Loucy (cell line): ENCODE results near the gene POTEG.
"Not testable (repeated sequence)": the region's sequence is repeated elsewhere in the genome, so short reads cannot be mapped to it uniquely, and the experiment has no call there.

Source experiments
- EZH2phosphoT487 ChIP-seq: fragments of 200-600 bp; IDR thresholded peaks from 2 replicates; pipeline ENCODE4 v1.6.1; 2018; ENCODE audit warnings: antibody characterized with exemption, mild to moderate bottlenecking, moderate library complexity, borderline replicate concordance
- TF ChIP-seq, protein P1 (sequence below): fragments of 200-600 bp; sonication (generic); conservative IDR thresholded peaks from 2 replicates; pipeline ENCODE4 v1.5.1; 2014; ENCODE audit warnings: mild to moderate bottlenecking, antibody characterized with exemption, low read length

DNA sequence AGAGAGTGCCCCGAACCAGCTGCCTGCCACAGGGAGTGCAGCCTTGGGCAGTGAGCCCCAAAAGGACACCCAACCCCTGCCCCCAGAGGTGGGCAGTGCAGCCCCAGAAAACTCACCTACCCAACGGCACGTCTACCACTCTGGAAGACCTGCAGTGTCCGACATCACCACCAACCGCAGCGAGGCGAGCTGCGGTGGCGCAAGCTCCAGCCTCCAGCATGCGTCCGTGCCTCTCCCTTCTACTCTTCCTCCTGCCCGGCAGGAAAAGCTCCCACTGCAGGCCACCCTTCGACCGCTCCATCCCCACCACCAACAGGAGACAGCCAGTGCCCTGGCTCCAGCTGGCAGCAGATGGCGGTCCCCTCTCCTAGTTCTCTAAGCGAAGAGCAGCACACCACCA is 47.3 kb upstream of the POTEG start:
- TF ChIP-seq, protein P1, sequence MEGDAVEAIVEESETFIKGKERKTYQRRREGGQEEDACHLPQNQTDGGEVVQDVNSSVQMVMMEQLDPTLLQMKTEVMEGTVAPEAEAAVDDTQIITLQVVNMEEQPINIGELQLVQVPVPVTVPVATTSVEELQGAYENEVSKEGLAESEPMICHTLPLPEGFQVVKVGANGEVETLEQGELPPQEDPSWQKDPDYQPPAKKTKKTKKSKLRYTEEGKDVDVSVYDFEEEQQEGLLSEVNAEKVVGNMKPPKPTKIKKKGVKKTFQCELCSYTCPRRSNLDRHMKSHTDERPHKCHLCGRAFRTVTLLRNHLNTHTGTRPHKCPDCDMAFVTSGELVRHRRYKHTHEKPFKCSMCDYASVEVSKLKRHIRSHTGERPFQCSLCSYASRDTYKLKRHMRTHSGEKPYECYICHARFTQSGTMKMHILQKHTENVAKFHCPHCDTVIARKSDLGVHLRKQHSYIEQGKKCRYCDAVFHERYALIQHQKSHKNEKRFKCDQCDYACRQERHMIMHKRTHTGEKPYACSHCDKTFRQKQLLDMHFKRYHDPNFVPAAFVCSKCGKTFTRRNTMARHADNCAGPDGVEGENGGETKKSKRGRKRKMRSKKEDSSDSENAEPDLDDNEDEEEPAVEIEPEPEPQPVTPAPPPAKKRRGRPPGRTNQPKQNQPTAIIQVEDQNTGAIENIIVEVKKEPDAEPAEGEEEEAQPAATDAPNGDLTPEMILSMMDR: not testable (repeated sequence)
- TF ChIP-seq EZH2phosphoT487: not testable (repeated sequence)
